ENCODE data around the gene HEYL. TPM values are rescaled to one million over a fixed set of nuclear protein-coding genes. Genes with fewer than 3 reads are reported as not detected.

HEYL gene
- total RNA-seq, 2 experiments from 2014 or later, result 0.05 TPM; not detected in 1

DNA sequence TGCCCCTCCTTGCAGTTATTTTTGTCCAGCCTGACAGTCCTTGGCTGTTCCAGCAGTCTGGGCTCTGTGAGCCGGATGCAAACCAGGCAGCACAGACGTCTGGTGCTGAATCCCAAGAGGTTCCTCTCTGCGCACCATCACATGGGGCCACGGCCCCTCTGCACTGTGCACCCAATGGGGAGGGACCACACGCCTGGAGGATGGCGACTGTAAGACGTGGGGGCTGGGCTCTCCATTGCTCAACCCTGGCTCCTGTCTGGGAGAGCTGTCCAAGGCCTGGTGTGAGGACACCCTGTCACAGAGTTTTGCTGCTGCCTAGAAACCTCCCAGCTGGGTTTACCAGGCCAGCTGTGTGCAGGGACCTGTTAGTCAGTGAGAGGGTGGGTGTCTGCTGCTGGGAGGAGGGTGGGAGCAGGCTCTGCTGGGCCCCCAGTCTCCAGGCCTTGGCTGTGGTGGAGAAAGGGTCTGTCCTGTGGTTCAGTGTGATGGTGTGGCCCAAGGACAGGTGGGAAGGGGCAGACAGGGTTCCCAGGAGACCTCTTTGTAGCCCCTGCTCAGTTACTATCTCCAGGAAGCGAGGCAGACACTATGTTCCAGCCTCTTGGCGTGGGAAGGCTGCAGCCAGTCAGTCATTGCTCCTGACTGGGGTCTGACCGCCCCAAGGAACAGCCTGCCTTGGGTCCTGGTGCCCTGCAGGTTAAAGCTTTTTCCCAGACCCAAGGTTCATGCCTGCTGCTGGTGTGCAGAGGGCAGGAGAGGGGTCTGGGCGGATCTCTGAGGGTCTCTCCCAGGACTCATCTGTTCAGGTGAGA lies 13.8 kb downstream of the HEYL start:
- TF ChIP-seq, protein P1, sequence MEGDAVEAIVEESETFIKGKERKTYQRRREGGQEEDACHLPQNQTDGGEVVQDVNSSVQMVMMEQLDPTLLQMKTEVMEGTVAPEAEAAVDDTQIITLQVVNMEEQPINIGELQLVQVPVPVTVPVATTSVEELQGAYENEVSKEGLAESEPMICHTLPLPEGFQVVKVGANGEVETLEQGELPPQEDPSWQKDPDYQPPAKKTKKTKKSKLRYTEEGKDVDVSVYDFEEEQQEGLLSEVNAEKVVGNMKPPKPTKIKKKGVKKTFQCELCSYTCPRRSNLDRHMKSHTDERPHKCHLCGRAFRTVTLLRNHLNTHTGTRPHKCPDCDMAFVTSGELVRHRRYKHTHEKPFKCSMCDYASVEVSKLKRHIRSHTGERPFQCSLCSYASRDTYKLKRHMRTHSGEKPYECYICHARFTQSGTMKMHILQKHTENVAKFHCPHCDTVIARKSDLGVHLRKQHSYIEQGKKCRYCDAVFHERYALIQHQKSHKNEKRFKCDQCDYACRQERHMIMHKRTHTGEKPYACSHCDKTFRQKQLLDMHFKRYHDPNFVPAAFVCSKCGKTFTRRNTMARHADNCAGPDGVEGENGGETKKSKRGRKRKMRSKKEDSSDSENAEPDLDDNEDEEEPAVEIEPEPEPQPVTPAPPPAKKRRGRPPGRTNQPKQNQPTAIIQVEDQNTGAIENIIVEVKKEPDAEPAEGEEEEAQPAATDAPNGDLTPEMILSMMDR (IDR thresholded peaks at IDR 0.05), result no peak
- no peaks in the 10 kb centered on the region for H3K9me3 Mint-ChIP-seq
- Histone ChIP-seq H3K36me3 (ENCODE audit: insufficient read depth, low read length) (no peaks in the 10 kb centered on the region), H3K9me3 (ENCODE audit: control insufficient read depth in 1 of 2, insufficient read depth in 1 of 2, low read length in 2 of 2) (no peaks in the 10 kb centered on the region), H3K4me1 (ENCODE audit: insufficient read depth, low read length) (no peaks in the 10 kb centered on the region), H3K27me3 (ENCODE audit: control insufficient read depth in 1 of 2, insufficient read depth in 2 of 2, low read length in 2 of 2) (no peaks in the 10 kb centered on the region), H3K27ac (ENCODE audit: low read depth in 1 of 2, low read length in 2 of 2) (no peak overlapping the region), H3K4me3 (ENCODE audit: low read length) (no peak overlapping the region)
- no peak for DNase-seq
- H3K4me1 Mint-ChIP-seq (ENCODE audit: low read depth), result no peaks in the 10 kb centered on the region
- no peak overlapping the region for H3K27ac Mint-ChIP-seq
- no peaks in the 10 kb centered on the region for H3K36me3 Mint-ChIP-seq (ENCODE audit: low read depth)
- no peak overlapping the region for H3K4me3 Mint-ChIP-seq
- ChIA-PET POLR2A (no interaction called here), CTCF (no interaction called here)
- intact Hi-C loops (cut with DNase I, micrococcal nuclease), result no loop called here
- no peak for ATAC-seq (ENCODE audit: poor library complexity)
- H3K27me3 Mint-ChIP-seq, result peaks cover 15% of the 10 kb centered on the region

DNA sequence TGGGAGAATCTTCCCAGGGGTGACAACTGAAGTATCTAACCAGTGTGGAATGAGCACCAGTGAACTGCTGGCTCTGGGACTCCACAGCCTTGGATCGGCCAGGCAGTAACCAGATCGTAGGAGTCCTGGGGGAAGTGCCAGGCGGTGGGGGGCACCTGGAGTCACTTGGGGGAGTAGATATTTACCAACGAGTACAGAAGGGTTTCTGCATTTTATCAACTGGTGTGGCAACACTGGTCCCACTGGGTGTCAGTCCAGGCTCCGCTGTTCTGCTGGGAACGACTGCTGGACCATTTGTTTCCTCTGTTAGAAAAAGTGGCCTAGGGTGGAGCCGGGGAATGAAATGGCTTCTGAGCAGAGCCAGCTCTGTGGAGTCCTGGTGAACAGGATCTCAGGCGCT lies 14.4 kb downstream of the HEYL start:
- Mint-ChIP-seq H3K36me3 (ENCODE audit: low read depth) (no peaks in the 10 kb centered on the region), H3K27me3 (peaks cover 15% of the 10 kb centered on the region), H3K4me3 (no peak overlapping the region), H3K4me1 (ENCODE audit: low read depth) (no peaks in the 10 kb centered on the region), H3K9me3 (no peaks in the 10 kb centered on the region), H3K27ac (no peak overlapping the region)
- TF ChIP-seq, protein P1 (IDR thresholded peaks at IDR 0.05), result no peak
- H3K27me3 ChIP-seq (ENCODE audit: control insufficient read depth in 1 of 2, insufficient read depth in 2 of 2, low read length in 2 of 2), result no peaks in the 10 kb centered on the region
- ATAC-seq (ENCODE audit: poor library complexity) (no peak), DNase-seq (no peak)
- no peak overlapping the region for H3K4me3 ChIP-seq (ENCODE audit: low read length)
- H3K27ac ChIP-seq (ENCODE audit: low read depth in 1 of 2, low read length in 2 of 2), result no peak overlapping the region
- no peaks in the 10 kb centered on the region for H3K4me1 ChIP-seq (ENCODE audit: insufficient read depth, low read length)
- intact Hi-C loops (cut with DNase I, micrococcal nuclease), result no loop called here
- POLR2A ChIA-PET, result no interaction called here
- no peaks in the 10 kb centered on the region for H3K9me3 ChIP-seq (ENCODE audit: control insufficient read depth in 1 of 2, insufficient read depth in 1 of 2, low read length in 2 of 2)
- CTCF ChIA-PET, result no interaction called here
- H3K36me3 ChIP-seq (ENCODE audit: insufficient read depth, low read length), result no peaks in the 10 kb centered on the region

DNA sequence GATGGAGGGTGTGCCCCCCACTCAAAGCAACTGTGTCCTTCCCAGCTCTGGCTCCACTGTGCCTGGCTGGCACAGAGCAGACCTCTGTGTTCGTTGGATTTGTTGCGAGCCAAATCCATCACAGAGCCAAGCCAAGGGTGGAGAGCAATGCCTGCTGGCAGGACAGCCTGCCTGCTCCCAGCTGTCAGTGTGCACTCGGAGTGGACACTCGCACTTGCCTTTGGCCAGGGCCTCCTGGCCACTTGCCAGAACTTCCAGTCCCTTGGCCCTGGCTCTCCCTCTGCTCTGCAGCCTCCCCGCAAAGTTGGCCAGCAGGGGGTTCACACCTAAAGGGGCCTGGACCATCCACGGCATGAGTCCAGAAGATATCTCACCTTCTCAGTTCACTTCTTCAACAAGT lies 16.4 kb downstream of the HEYL start:
- no peak overlapping the region for H3K27ac Mint-ChIP-seq
- CTCF ChIA-PET, result interaction anchor here (0.9 kb wide), 1 partner anchor 17 kb away, joined by 4 read pairs; no protein-coding TSS in a partner anchor
- H3K27ac ChIP-seq (ENCODE audit: low read depth in 1 of 2, low read length in 2 of 2), result no peak overlapping the region

More for the DNA sequence above, 16.4 kb downstream of the HEYL start:
- no peaks in the 10 kb centered on the region for H3K4me1 ChIP-seq (ENCODE audit: insufficient read depth, low read length)
- no peaks in the 10 kb centered on the region for H3K27me3 ChIP-seq (ENCODE audit: control insufficient read depth in 1 of 2, insufficient read depth in 2 of 2, low read length in 2 of 2)
- intact Hi-C loops (cut with DNase I, micrococcal nuclease), result no loop called here
- POLR2A ChIA-PET, result no interaction called here
- ATAC-seq (ENCODE audit: poor library complexity) (no peak), DNase-seq (no peak)
- H3K4me3 Mint-ChIP-seq, result no peak overlapping the region
- no peaks in the 10 kb centered on the region for H3K4me1 Mint-ChIP-seq (ENCODE audit: low read depth)
- no peaks in the 10 kb centered on the region for H3K9me3 Mint-ChIP-seq
- H3K36me3 Mint-ChIP-seq (ENCODE audit: low read depth), result no peaks in the 10 kb centered on the region
- no peaks in the 10 kb centered on the region for H3K9me3 ChIP-seq (ENCODE audit: control insufficient read depth in 1 of 2, insufficient read depth in 1 of 2, low read length in 2 of 2)
- H3K27me3 Mint-ChIP-seq, result peaks cover 15% of the 10 kb centered on the region
- H3K4me3 ChIP-seq (ENCODE audit: low read length), result no peak overlapping the region
- H3K36me3 ChIP-seq (ENCODE audit: insufficient read depth, low read length), result no peaks in the 10 kb centered on the region
- TF ChIP-seq, protein P1 (IDR thresholded peaks at IDR 0.05), result no peak

All from CD4-positive, alpha-beta T cell (primary cell).